H1 (cell line): Measurements from ENCODE around the gene MRTFA. TPM values are rescaled to one million over a fixed set of nuclear protein-coding genes. Genes with fewer than 3 reads are reported as not detected.

ENCODE experiments used
- CTCF ChIA-PET: fragments of 300-600 bp; sonication (Branson Sonifier 250); formaldehyde crosslinking; loops from one replicate; lab custom pipeline; 2021; ENCODE audit not compliant: partially characterized antibody; lab: Charles Lee
- POLR2A ChIA-PET: fragments of 300-600 bp; sonication (Branson Sonifier 250); formaldehyde crosslinking; loops from one replicate; lab custom pipeline; 2021; ENCODE audit warnings: inconsistent platforms; ENCODE audit not compliant: partially characterized antibody; lab: Charles Lee
- DNase-seq, 2 experiments: peaks; one replicate each; pipeline versions ENCODE4 v3.0.0 to v3.0.0-alpha.2; 2010 to 2022; ENCODE audit warnings: low spot score in 2 of 2, low read depth in 1 of 2, mixed read lengths in 1 of 2
- FAIRE-seq: peaks from 2 replicates; lab custom pipeline; 2011; peaks lifted over from hg19 to GRCh38; lab: Jason Lieb, UNC
- H2AFZ ChIP-seq: 2 replicates; pipeline ENCODE4 v1.8.1; 2012; ENCODE audit warnings: low read length, inconsistent platforms
- H2AK5ac ChIP-seq: 2 replicates; pipeline ENCODE4 v1.6.1; 2013; ENCODE audit warnings: low read depth, low read length
- H2BK120ac ChIP-seq: replicated peaks from 2 replicates; pipeline ENCODE3; 2013; ENCODE audit warnings: low read depth, low read length, inconsistent platforms
- H2BK12ac ChIP-seq: 2 replicates; pipeline ENCODE4 v1.6.1; 2013; ENCODE audit warnings: low read depth, low read length
- H2BK15ac ChIP-seq: 2 replicates; pipeline ENCODE4 v1.6.1; 2013; ENCODE audit warnings: low read length
- H2BK20ac ChIP-seq: 2 replicates; pipeline ENCODE4 v1.6.1; 2013; ENCODE audit warnings: low read length
- H2BK5ac ChIP-seq: 2 replicates; pipeline ENCODE4 v1.6.1; 2013; ENCODE audit warnings: low read depth, low read length
- H3K14ac ChIP-seq: 2 replicates; pipeline ENCODE4 v1.6.1; 2013; ENCODE audit warnings: inconsistent platforms; ENCODE audit not compliant: insufficient read length
- H3K18ac ChIP-seq: 2 replicates; pipeline ENCODE4 v1.6.1; 2013; ENCODE audit warnings: low read length; ENCODE audit errors: extremely low read depth
- H3K23ac ChIP-seq: 2 replicates; pipeline ENCODE4 v1.6.1; 2013; ENCODE audit warnings: inconsistent platforms; ENCODE audit not compliant: insufficient read length
- H3K23me2 ChIP-seq: 2 replicates; pipeline ENCODE4 v1.6.1; 2013; ENCODE audit warnings: low read depth, low read length
- H3K27ac ChIP-seq: 2 replicates; pipeline ENCODE4 v1.6.1; 2011; ENCODE audit warnings: low read depth, low read length, inconsistent platforms
- H3K27me3 ChIP-seq, 4 experiments: replicated peaks in 1 of 4; 1 replicate in 1 of 4; 2 replicates in 3 of 4; pipeline versions ENCODE4 v1.6.1 to v1.8.1; 2011 to 2013; ENCODE audit warnings: low read length in 3 of 4, mild to moderate bottlenecking in 3 of 4, inconsistent platforms in 2 of 4, mixed read lengths in 2 of 4, moderate library complexity in 1 of 4; ENCODE audit not compliant: control insufficient read depth in 3 of 4, insufficient read depth in 3 of 4; ENCODE audit errors: extremely low read depth in 1 of 4
- H3K36me3 ChIP-seq, 4 experiments: 2 replicates each; pipeline versions ENCODE4 v1.6.1 to v1.8.1; 2011 to 2013; ENCODE audit warnings: mild to moderate bottlenecking in 4 of 4, low read length in 3 of 4, moderate library complexity in 2 of 4, control low read depth in 1 of 4, inconsistent platforms in 1 of 4; ENCODE audit not compliant: insufficient read depth in 4 of 4, control insufficient read depth in 2 of 4
- H3K4ac ChIP-seq: replicated peaks from 2 replicates; pipeline ENCODE3; 2013; ENCODE audit warnings: low read length, low read depth, mixed read lengths, inconsistent platforms; ENCODE audit not compliant: insufficient read length
- H3K4me1 ChIP-seq, 4 experiments: replicated peaks in 1 of 4; 1 replicate in 1 of 4; 2 replicates in 3 of 4; pipeline versions ENCODE4 v1.6.1 to v1.8.1; 2011 to 2013; ENCODE audit warnings: low read length in 3 of 4, inconsistent platforms in 2 of 4, mixed read lengths in 1 of 4; ENCODE audit not compliant: insufficient read depth in 4 of 4, control insufficient read depth in 3 of 4
- H3K4me2 ChIP-seq, 2 experiments: 2 replicates each; pipeline versions ENCODE4 v1.6.1 to v1.8.1; 2011 to 2013; ENCODE audit warnings: low read depth in 2 of 2, low read length in 2 of 2, control low read depth in 1 of 2, inconsistent platforms in 1 of 2, mild to moderate bottlenecking in 1 of 2; ENCODE audit not compliant: insufficient read depth in 1 of 2
- H3K4me3 ChIP-seq, 4 experiments: fragments of 200-600, 300-600 bp in 1 of 4; sonication (generic), shearing (Covaris generic), sonication (Bioruptor Twin) in 1 of 4; 2 replicates each; pipeline versions ENCODE4 v1.5.1 to v1.8.1; 2011 to 2016; ENCODE audit warnings: low read length in 4 of 4, low read depth in 3 of 4, control low read depth in 2 of 4, inconsistent platforms in 2 of 4, mild to moderate bottlenecking in 2 of 4, mixed read lengths in 1 of 4, moderate library complexity in 1 of 4; ENCODE audit not compliant: insufficient read depth in 2 of 4; ENCODE audit errors: extremely low read depth in 1 of 4
- H3K56ac ChIP-seq: replicated peaks from 2 replicates; pipeline ENCODE3; 2013; ENCODE audit warnings: low read depth, mild to moderate bottlenecking, mixed read lengths, low read length, inconsistent platforms; ENCODE audit not compliant: insufficient read length
- H3K79me1 ChIP-seq: 2 replicates; pipeline ENCODE4 v1.6.1; 2013; ENCODE audit warnings: low read depth, low read length, control low read depth
- H3K79me2 ChIP-seq, 2 experiments: 2 replicates each; pipeline versions ENCODE4 v1.6.1 to v1.8.1; 2012 to 2013; ENCODE audit warnings: low read length in 2 of 2, mild to moderate bottlenecking in 2 of 2, inconsistent platforms in 1 of 2; ENCODE audit not compliant: insufficient read depth in 2 of 2, control insufficient read depth in 1 of 2
- H3K9ac ChIP-seq, 4 experiments: replicated peaks in 1 of 4; 1 replicate in 1 of 4; 2 replicates in 3 of 4; pipeline versions ENCODE4 v1.6.1 to v1.8.1; 2011 to 2013; ENCODE audit warnings: low read depth in 3 of 4, low read length in 3 of 4, control low read depth in 2 of 4, mild to moderate bottlenecking in 2 of 4, moderate library complexity in 2 of 4, inconsistent platforms in 1 of 4; ENCODE audit errors: extremely low read depth in 1 of 4
- H3K9me3 ChIP-seq, 2 experiments: 2 replicates each; pipeline versions ENCODE4 v1.6.1 to v1.8.1; 2012 to 2013; ENCODE audit warnings: mild to moderate bottlenecking in 2 of 2, moderate library complexity in 2 of 2, control low read depth in 1 of 2, inconsistent platforms in 1 of 2, low read depth in 1 of 2, low read length in 1 of 2, mixed read lengths in 1 of 2; ENCODE audit not compliant: insufficient read depth in 2 of 2
- H4K20me1 ChIP-seq, 2 experiments: replicated peaks in 1 of 2; 2 replicates each; pipeline versions ENCODE3 to v1.8.1; 2011 to 2013; ENCODE audit warnings: inconsistent platforms in 2 of 2, low read length in 2 of 2, mild to moderate bottlenecking in 1 of 2; ENCODE audit not compliant: insufficient read depth in 2 of 2, control insufficient read depth in 1 of 2
- H4K5ac ChIP-seq: 2 replicates; pipeline ENCODE4 v1.6.1; 2013; ENCODE audit warnings: low read length, low read depth, mixed read lengths, inconsistent platforms; ENCODE audit not compliant: insufficient read length
- H4K8ac ChIP-seq: 2 replicates; pipeline ENCODE4 v1.8.0; 2013; ENCODE audit warnings: mild to moderate bottlenecking, moderate library complexity, low read length, inconsistent platforms; ENCODE audit not compliant: insufficient read depth; ENCODE audit errors: extremely low read depth
- H4K91ac ChIP-seq: replicated peaks from 2 replicates; pipeline ENCODE3; 2013; ENCODE audit warnings: low read length, mixed read lengths, inconsistent platforms; ENCODE audit not compliant: insufficient read length
- BACH1 ChIP-seq: IDR thresholded peaks from 2 replicates; pipeline ENCODE4 v1.6.1; 2012; ENCODE audit warnings: low read length, improper control_type of control experiment
- CREB1 ChIP-seq: IDR thresholded peaks from 2 replicates; pipeline ENCODE4 v1.6.1; 2012; ENCODE audit warnings: inconsistent platforms
- JUND ChIP-seq: IDR thresholded peaks from 2 replicates; pipeline ENCODE4 v1.6.1; 2011; ENCODE audit warnings: mild to moderate bottlenecking, improper control_type of control experiment, low read length
- POLR2A ChIP-seq, 2 experiments: IDR thresholded peaks; 1 replicate in 1 of 2; 2 replicates in 1 of 2; pipeline ENCODE4 v1.6.1; 2011; ENCODE audit warnings: low read depth in 2 of 2, low read length in 2 of 2, mild to moderate bottlenecking in 2 of 2; ENCODE audit errors: control extremely low read depth in 1 of 2
- TAF7 ChIP-seq: optimal IDR thresholded peaks from 2 replicates; pipeline ENCODE3; 2011; ENCODE audit warnings: low read depth, mild to moderate bottlenecking, inconsistent platforms, low read length, moderate library complexity, borderline replicate concordance
- WGBS, 2 experiments: shearing (Covaris generic) in 1 of 2; methylation state at CpG; one replicate each; pipeline versions ENCODE4 v1.1.6 to v1.1.7; 2013 to 2015; ENCODE audit warnings: low lambda C conversion rate in 2 of 2, mixed read lengths in 2 of 2, inconsistent platforms in 1 of 2, low coverage in 1 of 2, missing lambda C conversion rate in 1 of 2; ENCODE audit not compliant: insufficient replicate concordance in 2 of 2, insufficient coverage in 1 of 2, insufficient read length in 1 of 2; ENCODE audit errors: extremely low coverage in 1 of 2, missing lambda C conversion rate in 1 of 2; 5-methylcytosine and 5-hydroxymethylcytosine counted together
- polyA plus RNA-seq, 7 experiments: library from polyadenylated mRNA; depleted of rRNA in 3 of 7; stranded (reverse) in 5 of 7; unstranded in 2 of 7; fragments of >200 nt in 5 of 7; fragments of 200-250 nt in 2 of 7; gene quantifications; 1 replicate in 5 of 7; 2 replicates in 1 of 7; 4 replicates in 1 of 7; pipeline versions ENCODE4 v1.2.1 to v1.2.3, GENCODE V29; 2011 to 2013; ENCODE audit warnings: missing spikeins in 2 of 7, mixed read lengths in 2 of 7
- total RNA-seq: library from RNA; stranded (reverse); fragmentation: NEBNext Ultra II Directional; extraction: Animal tissue kit (Norgen Biotek cat#: 25700); gene quantifications from 2 replicates; pipeline ENCODE4 v1.2.1, GENCODE V29; 2021

The MRTFA gene
- total and polyA plus RNA-seq, 2 of the 8 experiments (the other 6 are each of a cell fraction or from before 2014, with no cell fraction given): 5.4 to 37.9 TPM

DNA sequence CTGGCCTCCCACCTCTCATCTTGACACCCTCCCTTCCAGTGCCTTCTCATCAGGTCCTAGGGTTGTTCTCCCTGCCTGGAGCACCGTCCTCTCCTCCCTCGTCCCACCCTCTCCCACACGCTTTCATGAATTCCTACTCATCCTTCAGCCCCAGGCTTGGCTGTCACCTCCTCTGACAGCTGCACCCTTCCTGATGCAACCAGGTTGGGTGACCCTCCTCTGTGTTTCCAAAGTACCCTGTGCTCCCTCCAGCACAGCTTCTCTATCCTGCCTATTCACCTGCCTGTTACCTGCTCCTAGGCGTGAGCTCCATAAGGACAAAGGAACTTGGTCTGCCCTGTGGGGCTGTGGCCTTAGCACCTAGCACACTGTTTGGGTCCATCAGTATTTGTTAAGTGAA is 207.7 kb downstream of the MRTFA start:
- H4K20me1 ChIP-seq: peaks cover 0 to 2% of the 10 kb centered on the region in 2 experiments

More for the DNA sequence above, 207.7 kb downstream of the MRTFA start:
- Histone ChIP-seq H3K4me3 (no peak overlapping the region), H3K18ac (no peak overlapping the region), H3K4me1 (no peaks in the 10 kb centered on the region), H4K5ac (no peak overlapping the region), H2BK5ac (no peak overlapping the region; the same call in 1 of the 2 replicates), H3K23ac (no peak overlapping the region), H4K91ac (no peak overlapping the region), H3K14ac (no peak overlapping the region), H3K23me2 (no peaks in the 10 kb centered on the region), H3K4me2 (no peak overlapping the region), H4K8ac (no peak overlapping the region), H3K79me2 (no peaks in the 10 kb centered on the region), H3K9me3 (no peaks in the 10 kb centered on the region), H2BK12ac (no peak overlapping the region), H3K79me1 (no peaks in the 10 kb centered on the region; the same call in 1 of the 2 replicates), H2BK120ac (no peak overlapping the region), H3K56ac (no peak overlapping the region), H3K9ac (no peak overlapping the region), H2BK15ac (no peak overlapping the region), H3K27me3 (no peaks in the 10 kb centered on the region), H2AK5ac (no peak overlapping the region; the same call in 1 of the 2 replicates), H3K36me3 (peaks cover 0 to 19% (median 5%) of the 10 kb centered on the region in 4 experiments; a peak in 7 of 8 replicates), H3K27ac (no peak overlapping the region), H2AFZ (no peak overlapping the region), H3K4ac (no peak overlapping the region), H2BK20ac (no peak overlapping the region)
- no peak for TF ChIP-seq TAF7
- TF ChIP-seq BACH1: no peak
- no peak for TF ChIP-seq CREB1
- no peak for TF ChIP-seq POLR2A (IDR thresholded peaks at IDR 0.05; ENCODE audit: control extremely low read depth in 1 of 2, low read depth in 2 of 2, low read length in 2 of 2)
- no peak for TF ChIP-seq JUND
- DNase-seq: no peak
- WGBS, 2 experiments: 82% methylated on average over 4 of the region's 4 CpGs; no CpG with 5 or more reads in 1 of the 2 experiments
- CTCF ChIA-PET: interaction anchor here (0.9 to 5.3 kb wide), 6 partner anchors 8 to 218 kb away, joined by 3 to 57 read pairs (median 7); no protein-coding TSS in a partner anchor
- no peak for FAIRE-seq
- POLR2A ChIA-PET: interaction anchor here (0.6 kb wide), 1 partner anchor 1760 kb away, joined by 3 read pairs; no protein-coding TSS in a partner anchor
